ENCODE results near the gene PIMREG. TPM values are rescaled to one million over a fixed set of nuclear protein-coding genes. Genes with fewer than 3 reads are reported as not detected.

Gene PIMREG
- total and polyA plus RNA-seq, 4 donors: 12.1 to 23.7 (median 18.1) TPM

GRCh38 chr17:6458460-6458950 is 14.2 kb downstream of the PIMREG start:
- DNase-seq (ENCODE audit: low read depth in 4 of 6, low spot score in 6 of 6): no peak
- H3K27me3 ChIP-seq (ENCODE audit: control insufficient read depth, insufficient read depth, low read length): no peaks in the 10 kb centered on the region
- H3K36me3 ChIP-seq (ENCODE audit: control insufficient read depth, insufficient read depth, low read length): peaks cover 52% of the 10 kb centered on the region
- WGBS (ENCODE audit: insufficient coverage): 86% methylated on average over 14 of the region's 14 CpGs
- no peaks in the 10 kb centered on the region for H3K9me3 ChIP-seq (ENCODE audit: control insufficient read depth, insufficient read depth, low read length)
- H3K27ac ChIP-seq (ENCODE audit: low read depth, low read length): no peak overlapping the region
- H3K4me1 ChIP-seq (ENCODE audit: control insufficient read depth, insufficient read depth, low read length): peaks cover 14% of the 10 kb centered on the region
- no peak overlapping the region for H3K4me3 ChIP-seq (ENCODE audit: low read depth, low read length)

- H3K27ac ChIP-seq (ENCODE audit: low read depth, low read length): no peak overlapping the region
- WGBS (ENCODE audit: insufficient coverage): 78% methylated on average over 7 of the region's 9 CpGs
Measured at GRCh38 chr17:6460531-6461161, 16.4 kb downstream of the PIMREG start.

GRCh38 chr17:6461246-6461645 is 17.0 kb downstream of the PIMREG start:
- no peaks in the 10 kb centered on the region for H3K4me1 ChIP-seq (ENCODE audit: control insufficient read depth, insufficient read depth, low read length)
- H3K36me3 ChIP-seq (ENCODE audit: control insufficient read depth, insufficient read depth, low read length): peaks cover 53% of the 10 kb centered on the region
- no peak for DNase-seq (ENCODE audit: low read depth in 4 of 6, low spot score in 6 of 6)
- H3K27ac ChIP-seq (ENCODE audit: low read depth, low read length): no peak overlapping the region
- WGBS (ENCODE audit: insufficient coverage): 86% methylated on average over 11 of the region's 14 CpGs
- no peak overlapping the region for H3K4me3 ChIP-seq (ENCODE audit: low read depth, low read length)
- H3K27me3 ChIP-seq (ENCODE audit: control insufficient read depth, insufficient read depth, low read length): no peaks in the 10 kb centered on the region
- H3K9me3 ChIP-seq (ENCODE audit: control insufficient read depth, insufficient read depth, low read length): no peaks in the 10 kb centered on the region

More at GRCh38 chr17:6460531-6461161, 16.4 kb downstream of the PIMREG start:
- H3K4me3 ChIP-seq (ENCODE audit: low read depth, low read length): no peak overlapping the region
- H3K36me3 ChIP-seq (ENCODE audit: control insufficient read depth, insufficient read depth, low read length): peaks cover 52% of the 10 kb centered on the region
- no peaks in the 10 kb centered on the region for H3K9me3 ChIP-seq (ENCODE audit: control insufficient read depth, insufficient read depth, low read length)
- no peak for DNase-seq (ENCODE audit: low read depth in 4 of 6, low spot score in 6 of 6)
- no peaks in the 10 kb centered on the region for H3K4me1 ChIP-seq (ENCODE audit: control insufficient read depth, insufficient read depth, low read length)
- H3K27me3 ChIP-seq (ENCODE audit: control insufficient read depth, insufficient read depth, low read length): no peaks in the 10 kb centered on the region

- peaks cover 52% of the 10 kb centered on the region for H3K36me3 ChIP-seq (ENCODE audit: control insufficient read depth, insufficient read depth, low read length)
- no peak overlapping the region for H3K27ac ChIP-seq (ENCODE audit: low read depth, low read length)
- H3K4me1 ChIP-seq (ENCODE audit: control insufficient read depth, insufficient read depth, low read length): no peaks in the 10 kb centered on the region
- 57% methylated on average over 8 of the region's 10 CpGs for WGBS (ENCODE audit: insufficient coverage)
- H3K9me3 ChIP-seq (ENCODE audit: control insufficient read depth, insufficient read depth, low read length): no peaks in the 10 kb centered on the region
- no peaks in the 10 kb centered on the region for H3K27me3 ChIP-seq (ENCODE audit: control insufficient read depth, insufficient read depth, low read length)
- no peak for DNase-seq (ENCODE audit: low read depth in 4 of 6, low spot score in 6 of 6)
- H3K4me3 ChIP-seq (ENCODE audit: low read depth, low read length): no peak overlapping the region
Measured at GRCh38 chr17:6461792-6462524, 17.7 kb downstream of the PIMREG start.

- no peak for DNase-seq (ENCODE audit: low read depth in 4 of 6, low spot score in 6 of 6)
- peaks cover 45% of the 10 kb centered on the region for H3K36me3 ChIP-seq (ENCODE audit: control insufficient read depth, insufficient read depth, low read length)
- H3K4me3 ChIP-seq (ENCODE audit: low read depth, low read length): no peak overlapping the region
- H3K9me3 ChIP-seq (ENCODE audit: control insufficient read depth, insufficient read depth, low read length): no peaks in the 10 kb centered on the region
- no peaks in the 10 kb centered on the region for H3K4me1 ChIP-seq (ENCODE audit: control insufficient read depth, insufficient read depth, low read length)
- WGBS (ENCODE audit: insufficient coverage): 100% methylated on average over 1 of the region's 2 CpGs
- no peak overlapping the region for H3K27ac ChIP-seq (ENCODE audit: low read depth, low read length)
- H3K27me3 ChIP-seq (ENCODE audit: control insufficient read depth, insufficient read depth, low read length): no peaks in the 10 kb centered on the region
Measured at GRCh38 chr17:6462692-6463091, 18.4 kb downstream of the PIMREG start.

GRCh38 chr17:6463616-6464445 is 19.6 kb downstream of the PIMREG start:
- no peaks in the 10 kb centered on the region for H3K27me3 ChIP-seq (ENCODE audit: control insufficient read depth, insufficient read depth, low read length)
- no peaks in the 10 kb centered on the region for H3K9me3 ChIP-seq (ENCODE audit: control insufficient read depth, insufficient read depth, low read length)
- H3K4me3 ChIP-seq (ENCODE audit: low read depth, low read length): no peak overlapping the region
- no peaks in the 10 kb centered on the region for H3K4me1 ChIP-seq (ENCODE audit: control insufficient read depth, insufficient read depth, low read length)
- peaks cover 49% of the 10 kb centered on the region for H3K36me3 ChIP-seq (ENCODE audit: control insufficient read depth, insufficient read depth, low read length)
- H3K27ac ChIP-seq (ENCODE audit: low read depth, low read length): no peak overlapping the region
- WGBS (ENCODE audit: insufficient coverage): 90% methylated on average over 24 of the region's 24 CpGs
- DNase-seq (ENCODE audit: low read depth in 4 of 6, low spot score in 6 of 6): no peak

- Histone ChIP-seq H3K27ac (ENCODE audit: low read depth, low read length) (no peak overlapping the region), H3K36me3 (ENCODE audit: control insufficient read depth, insufficient read depth, low read length) (peaks cover 50% of the 10 kb centered on the region), H3K27me3 (ENCODE audit: control insufficient read depth, insufficient read depth, low read length) (no peaks in the 10 kb centered on the region), H3K9me3 (ENCODE audit: control insufficient read depth, insufficient read depth, low read length) (no peaks in the 10 kb centered on the region), H3K4me1 (ENCODE audit: control insufficient read depth, insufficient read depth, low read length) (no peaks in the 10 kb centered on the region), H3K4me3 (ENCODE audit: low read depth, low read length) (no peak overlapping the region)
- 91% methylated on average over 13 of the region's 14 CpGs for WGBS (ENCODE audit: insufficient coverage)
- DNase-seq (ENCODE audit: low read depth in 4 of 6, low spot score in 6 of 6): no peak
Measured at GRCh38 chr17:6464446-6465041, 20.3 kb downstream of the PIMREG start.

GRCh38 chr17:6465206-6466003 is 21.1 kb downstream of the PIMREG start:
- H3K4me3 ChIP-seq (ENCODE audit: low read depth, low read length): no peak overlapping the region
- peaks cover 59% of the 10 kb centered on the region for H3K36me3 ChIP-seq (ENCODE audit: control insufficient read depth, insufficient read depth, low read length)
- H3K27ac ChIP-seq (ENCODE audit: low read depth, low read length): no peak overlapping the region
- H3K9me3 ChIP-seq (ENCODE audit: control insufficient read depth, insufficient read depth, low read length): no peaks in the 10 kb centered on the region
- 86% methylated on average over 18 of the region's 19 CpGs for WGBS (ENCODE audit: insufficient coverage)
- no peak for DNase-seq (ENCODE audit: low read depth in 4 of 6, low spot score in 6 of 6)
- H3K4me1 ChIP-seq (ENCODE audit: control insufficient read depth, insufficient read depth, low read length): no peaks in the 10 kb centered on the region
- no peaks in the 10 kb centered on the region for H3K27me3 ChIP-seq (ENCODE audit: control insufficient read depth, insufficient read depth, low read length)

GRCh38 chr17:6467567-6467966 is 23.3 kb downstream of the PIMREG start:
- Histone ChIP-seq H3K9me3 (ENCODE audit: control insufficient read depth, insufficient read depth, low read length) (no peaks in the 10 kb centered on the region), H3K36me3 (ENCODE audit: control insufficient read depth, insufficient read depth, low read length) (peaks cover 65% of the 10 kb centered on the region), H3K27ac (ENCODE audit: low read depth, low read length) (no peak overlapping the region), H3K4me3 (ENCODE audit: low read depth, low read length) (no peak overlapping the region), H3K27me3 (ENCODE audit: control insufficient read depth, insufficient read depth, low read length) (no peaks in the 10 kb centered on the region), H3K4me1 (ENCODE audit: control insufficient read depth, insufficient read depth, low read length) (peaks cover 12% of the 10 kb centered on the region)
- DNase-seq (ENCODE audit: low read depth in 4 of 6, low spot score in 6 of 6): no peak
- no CpG with 5 or more reads among the region's 1 CpG for WGBS (ENCODE audit: insufficient coverage)

All from spinal cord (tissue), 10 donors.